Right renal cortex interstitium (tissue), 3 donors: ENCODE measurements around the gene HOXC6. TPM values are rescaled to one million over a fixed set of nuclear protein-coding genes. Genes with fewer than 3 reads are reported as not detected.

Experiments used
- DNase-seq, 3 donors: peaks; one replicate each; pipeline ENCODE4 v3.0.0-alpha.2; 2013; ENCODE audit warnings: low read depth in 3 of 3, low spot score in 2 of 3
- polyA plus RNA-seq, 3 donors: library from polyadenylated mRNA; unstranded; fragments of 120-200 nt; gene quantifications; one replicate each; pipeline ENCODE4 v1.2.1, GENCODE V29; 2013; ENCODE audit not compliant: insufficient read length in 3 of 3

HOXC6 gene
- polyA plus RNA-seq, 3 donors = 21.8 to 29.3 (median 23.3) TPM

- DNase-seq = no peak
These were observed 26.7 kb upstream of the HOXC6 start for GRCh38 chr12:54001283-54002187.

- DNase-seq = no peak
These were observed 25.8 kb upstream of the HOXC6 start for GRCh38 chr12:54002278-54002914.

- DNase-seq = no peak
These were observed 25.3 kb upstream of the HOXC6 start for GRCh38 chr12:54002915-54003389.

GRCh38 chr12:54003625-54004024, 24.6 kb upstream of the HOXC6 start:
- no peak for DNase-seq

- no peak for DNase-seq
These were observed 24.0 kb upstream of the HOXC6 start for GRCh38 chr12:54004063-54004840.

- no peak for DNase-seq
These were observed 23.3 kb upstream of the HOXC6 start for GRCh38 chr12:54004841-54005530.

GRCh38 chr12:54005531-54005852, 22.7 kb upstream of the HOXC6 start:
- no peak for DNase-seq

- DNase-seq = peak in 2 of 3 donors; percentile 85 to 90
These were observed 22.2 kb upstream of the HOXC6 start for GRCh38 chr12:54005853-54006558.

- DNase-seq = no peak
These were observed 21.6 kb upstream of the HOXC6 start for GRCh38 chr12:54006559-54007220.

GRCh38 chr12:54007538-54008259, 20.5 kb upstream of the HOXC6 start:
- DNase-seq = no peak

GRCh38 chr12:54008260-54008552, 20.0 kb upstream of the HOXC6 start:
- DNase-seq = no peak

- DNase-seq = no peak
These were observed 18.8 kb upstream of the HOXC6 start for GRCh38 chr12:54009171-54010052.

GRCh38 chr12:54010053-54010971, 17.9 kb upstream of the HOXC6 start:
- DNase-seq = no peak

- no peak for DNase-seq
These were observed 17.1 kb upstream of the HOXC6 start for GRCh38 chr12:54010972-54011664.

- DNase-seq = no peak
These were observed 16.3 kb upstream of the HOXC6 start for GRCh38 chr12:54011665-54012532.
